K562 (cell line): ENCODE data around the gene ARHGEF25.

ENCODE experiments used
- CHD2 ChIP-seq: IDR thresholded peaks from 2 replicates; pipeline ENCODE4 v1.6.1; 2011; ENCODE audit warnings: low read depth, low read length
- CTCF ChIP-seq, 3 experiments: IDR thresholded peaks in 2 of 3; conservative IDR thresholded peaks in 1 of 3; 2 replicates each; pipeline ENCODE4 v1.5.1; 2011 to 2012; ENCODE audit warnings: low read length in 3 of 3, mild to moderate bottlenecking in 3 of 3, control low read depth in 2 of 3, improper control_type of control experiment in 1 of 3, inconsistent platforms in 1 of 3, low read depth in 1 of 3, mixed read lengths in 1 of 3, moderate library complexity in 1 of 3; ENCODE audit not compliant: insufficient read depth in 2 of 3
- DPF2 ChIP-seq: fragments of 450-650 bp; IDR thresholded peaks from 2 replicates; pipeline ENCODE4 v1.6.1; 2016
- ELK1 ChIP-seq: sonication (generic); formaldehyde crosslinking; IDR thresholded peaks from 2 replicates; pipeline ENCODE4 v1.8.1; 2022; ENCODE audit warnings: missing genetic modification reagents
- HIVEP1 ChIP-seq: fragments of 250-450 bp; sonication (Bioruptor Pico); IDR thresholded peaks from 2 replicates; pipeline ENCODE4 v1.4.0; 2020; ENCODE audit warnings: mild to moderate bottlenecking
- NFE2L1 ChIP-seq: fragments of 450-650 bp; IDR thresholded peaks from 2 replicates; pipeline ENCODE4 v1.6.1; 2016; ENCODE audit warnings: missing genetic modification characterization, low read depth, mild to moderate bottlenecking, missing compliant biosample characterization, moderate library complexity, borderline replicate concordance
- NR0B1 ChIP-seq: fragments of 450-650 bp; IDR thresholded peaks from one replicate; pipeline ENCODE4 v1.6.1; 2018; ENCODE audit warnings: mild to moderate bottlenecking, moderate library complexity; ENCODE audit not compliant: partially characterized antibody
- RBBP5 ChIP-seq: fragments of 200-600 bp; sonication (generic); IDR thresholded peaks from 2 replicates; pipeline ENCODE4 v1.6.1; 2012; ENCODE audit warnings: borderline replicate concordance, mild to moderate bottlenecking, low read length, control low read depth, inconsistent platforms; ENCODE audit not compliant: insufficient read depth, poor library complexity, severe bottlenecking
- SETDB1 ChIP-seq: IDR thresholded peaks from one replicate; pipeline ENCODE4 v1.6.1; 2012; ENCODE audit warnings: low read length, control low read depth, inconsistent platforms
- TF ChIP-seq, protein P1 (sequence below): fragments of 250-450 bp; sonication (Bioruptor Pico); IDR thresholded peaks from 2 replicates; pipeline ENCODE4 v1.8.0; 2021; ENCODE audit warnings: moderate library complexity, mild to moderate bottlenecking, inconsistent platforms

GRCh38 chr12:57626111-57626920, 15.1 kb downstream of the ARHGEF25 start:
- TF ChIP-seq NR0B1: no peak
- no peak for TF ChIP-seq RBBP5
- TF ChIP-seq DPF2: no peak
- no peak for TF ChIP-seq SETDB1
- no peak for TF ChIP-seq NFE2L1 (tag)
- no peak for TF ChIP-seq CHD2
- no peak for TF ChIP-seq ELK1 (CRISPR knock-in tag)
- TF ChIP-seq, protein P1, sequence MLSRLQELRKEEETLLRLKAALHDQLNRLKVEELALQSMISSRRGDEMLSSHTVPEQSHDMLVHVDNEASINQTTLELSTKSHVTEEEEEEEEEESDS (CRISPR knock-in tag): no peak
- no peak for TF ChIP-seq CTCF (IDR thresholded peaks at IDR 0.05 in 2 of 3, conservative IDR thresholded peaks at IDR 0.05 in 1 of 3; ENCODE audit: insufficient read depth in 2 of 3, low read depth in 1 of 3, low read length in 3 of 3)
- TF ChIP-seq HIVEP1: no peak
